Prostate gland (tissue), 2 donors: ENCODE measurements around the gene TLR4.

Experiments
- POLR2AphosphoS5 ChIP-seq: sonication (generic); formaldehyde crosslinking; IDR thresholded peaks from one replicate; pipeline ENCODE4 v1.6.1; 2017; ENCODE audit warnings: antibody characterized with exemption
- TF ChIP-seq, protein P1 (sequence below), 4 experiments: fragments of 200-600 bp in 2 of 4; fragments of 450-650 bp in 2 of 4; sonication (generic) in 2 of 4; IDR thresholded peaks; 1 replicate in 3 of 4; 2 replicates in 1 of 4; pipeline ENCODE4 v1.5.1; 2016 to 2019; ENCODE audit warnings: antibody characterized with exemption in 4 of 4, mild to moderate bottlenecking in 2 of 4, moderate library complexity in 2 of 4

DNA sequence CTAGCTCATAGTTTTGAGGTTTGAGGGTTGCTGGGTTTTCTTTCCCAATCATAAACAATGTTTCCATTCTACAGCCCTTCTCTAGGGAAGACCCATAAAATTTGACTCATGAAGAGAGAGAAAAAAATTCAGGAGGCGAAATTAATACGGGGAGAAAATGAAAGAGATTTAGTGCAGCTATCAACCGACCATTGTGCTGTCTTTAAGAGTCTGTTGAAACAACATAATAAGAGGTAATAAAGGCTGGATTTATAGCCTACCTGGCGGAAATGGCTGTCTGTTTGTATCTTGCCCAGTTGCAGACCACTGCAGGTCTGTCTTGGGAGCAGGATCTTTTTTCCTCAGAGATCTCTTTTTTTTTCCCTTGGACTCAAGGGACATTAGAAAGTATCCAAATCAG, 66.9 kb downstream of the TLR4 start:
- TF ChIP-seq, protein P1, sequence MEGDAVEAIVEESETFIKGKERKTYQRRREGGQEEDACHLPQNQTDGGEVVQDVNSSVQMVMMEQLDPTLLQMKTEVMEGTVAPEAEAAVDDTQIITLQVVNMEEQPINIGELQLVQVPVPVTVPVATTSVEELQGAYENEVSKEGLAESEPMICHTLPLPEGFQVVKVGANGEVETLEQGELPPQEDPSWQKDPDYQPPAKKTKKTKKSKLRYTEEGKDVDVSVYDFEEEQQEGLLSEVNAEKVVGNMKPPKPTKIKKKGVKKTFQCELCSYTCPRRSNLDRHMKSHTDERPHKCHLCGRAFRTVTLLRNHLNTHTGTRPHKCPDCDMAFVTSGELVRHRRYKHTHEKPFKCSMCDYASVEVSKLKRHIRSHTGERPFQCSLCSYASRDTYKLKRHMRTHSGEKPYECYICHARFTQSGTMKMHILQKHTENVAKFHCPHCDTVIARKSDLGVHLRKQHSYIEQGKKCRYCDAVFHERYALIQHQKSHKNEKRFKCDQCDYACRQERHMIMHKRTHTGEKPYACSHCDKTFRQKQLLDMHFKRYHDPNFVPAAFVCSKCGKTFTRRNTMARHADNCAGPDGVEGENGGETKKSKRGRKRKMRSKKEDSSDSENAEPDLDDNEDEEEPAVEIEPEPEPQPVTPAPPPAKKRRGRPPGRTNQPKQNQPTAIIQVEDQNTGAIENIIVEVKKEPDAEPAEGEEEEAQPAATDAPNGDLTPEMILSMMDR (IDR thresholded peaks at IDR 0.05), result no peak
- TF ChIP-seq POLR2AphosphoS5, result no peak
